ENCODE data around the gene NRF1.

The NRF1 gene

DNA sequence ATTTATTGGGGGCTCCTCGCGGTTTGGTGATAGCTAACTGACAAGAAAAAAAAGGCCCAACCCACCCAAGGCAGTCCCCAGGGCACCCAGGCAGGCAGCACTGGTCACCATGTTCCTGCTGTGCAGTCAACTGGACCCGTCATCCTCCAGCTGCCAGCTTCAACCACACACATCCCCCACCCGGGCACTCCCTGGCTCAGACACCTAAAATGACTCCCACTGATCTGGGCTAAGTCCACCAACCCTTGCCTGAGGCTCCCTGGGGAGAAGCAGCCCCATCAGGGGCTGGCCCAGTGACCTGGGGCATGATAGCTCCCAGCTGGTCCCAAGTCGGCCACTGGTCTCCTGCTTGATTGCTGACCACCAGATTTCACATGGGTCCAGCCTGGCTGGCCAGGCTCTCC lies 161.8 kb downstream of the NRF1 start:
- no peak for DNase-seq

DNA sequence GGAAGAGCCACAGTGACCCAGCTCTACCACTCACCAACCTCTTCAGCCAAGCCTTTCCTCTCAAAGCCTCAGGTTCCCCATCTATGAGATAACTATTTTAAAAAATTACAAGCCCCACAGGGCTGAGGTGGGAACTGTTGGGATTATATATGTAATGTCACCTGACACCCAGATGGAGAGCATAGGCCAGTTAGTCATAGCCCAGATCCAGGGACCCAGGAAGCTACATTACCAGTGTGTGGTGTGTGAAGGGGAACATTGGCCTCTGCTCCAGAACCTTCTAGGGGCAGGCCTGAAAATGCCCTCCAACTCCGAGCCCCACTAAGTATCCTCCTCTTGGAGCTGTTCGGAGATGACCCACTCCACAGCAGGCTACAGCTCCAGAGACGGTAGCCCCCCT lies 162.4 kb downstream of the NRF1 start:
- DNase-seq = no peak

DNA sequence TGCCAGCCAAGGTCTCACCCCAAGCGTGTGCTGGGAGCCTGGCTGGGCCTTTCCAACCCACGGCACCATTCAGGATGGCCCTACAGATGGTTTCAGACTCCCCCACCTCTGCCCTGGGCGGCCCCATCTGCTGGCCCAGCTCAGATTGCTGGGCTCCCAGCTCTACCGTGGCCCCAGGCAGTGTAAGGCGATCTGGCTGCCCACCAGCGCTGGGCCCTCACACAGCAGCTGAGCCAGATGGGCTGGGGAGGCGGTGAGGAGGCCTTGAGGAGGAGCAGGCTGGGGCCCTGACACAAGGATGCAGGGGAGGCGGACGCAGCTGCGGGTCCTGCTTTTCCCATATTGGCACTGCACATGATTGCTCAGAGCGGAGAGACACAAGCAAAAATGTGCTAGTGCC lies 162.8 kb downstream of the NRF1 start:
- no peak for DNase-seq

DNA sequence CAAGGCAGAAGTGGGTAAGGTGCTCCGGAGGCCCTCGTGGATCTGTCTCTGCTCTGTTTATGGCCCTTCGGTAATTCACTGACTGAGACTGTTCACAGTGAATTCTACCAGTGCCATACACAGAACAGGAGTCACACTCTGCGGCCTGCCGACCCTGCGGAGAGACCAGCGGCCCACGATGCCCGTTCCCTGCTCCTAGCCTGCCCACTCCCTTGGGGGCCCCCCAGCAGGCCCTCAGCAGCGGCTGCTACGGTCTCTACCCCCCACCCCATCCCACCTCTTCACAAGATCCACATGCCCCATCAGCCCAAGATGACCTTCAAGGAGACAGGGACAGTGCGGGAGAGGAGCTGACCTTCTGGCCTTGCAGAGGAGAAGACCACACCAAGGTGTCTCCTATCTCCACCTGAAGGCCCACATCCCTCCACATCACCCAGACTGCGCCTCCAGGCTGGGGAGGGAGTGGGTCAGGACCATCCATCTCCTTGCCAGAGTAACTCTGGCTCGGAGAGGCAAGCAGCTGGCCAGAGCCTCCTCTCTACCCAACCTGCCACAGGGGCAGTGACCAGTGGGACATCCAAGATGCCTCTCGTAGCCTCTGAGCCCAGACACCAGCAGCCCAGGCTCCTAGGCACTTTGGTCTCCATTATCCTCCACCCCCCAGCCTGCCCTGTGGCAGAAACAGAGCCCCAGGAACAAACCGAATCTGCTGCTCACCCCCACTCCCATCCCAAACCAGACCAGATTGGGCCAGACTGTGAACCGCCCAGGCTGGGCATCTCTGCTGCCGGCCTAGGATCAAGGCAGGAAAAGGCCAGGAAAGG lies 163.6 kb downstream of the NRF1 start:
- DNase-seq = no peak

DNA sequence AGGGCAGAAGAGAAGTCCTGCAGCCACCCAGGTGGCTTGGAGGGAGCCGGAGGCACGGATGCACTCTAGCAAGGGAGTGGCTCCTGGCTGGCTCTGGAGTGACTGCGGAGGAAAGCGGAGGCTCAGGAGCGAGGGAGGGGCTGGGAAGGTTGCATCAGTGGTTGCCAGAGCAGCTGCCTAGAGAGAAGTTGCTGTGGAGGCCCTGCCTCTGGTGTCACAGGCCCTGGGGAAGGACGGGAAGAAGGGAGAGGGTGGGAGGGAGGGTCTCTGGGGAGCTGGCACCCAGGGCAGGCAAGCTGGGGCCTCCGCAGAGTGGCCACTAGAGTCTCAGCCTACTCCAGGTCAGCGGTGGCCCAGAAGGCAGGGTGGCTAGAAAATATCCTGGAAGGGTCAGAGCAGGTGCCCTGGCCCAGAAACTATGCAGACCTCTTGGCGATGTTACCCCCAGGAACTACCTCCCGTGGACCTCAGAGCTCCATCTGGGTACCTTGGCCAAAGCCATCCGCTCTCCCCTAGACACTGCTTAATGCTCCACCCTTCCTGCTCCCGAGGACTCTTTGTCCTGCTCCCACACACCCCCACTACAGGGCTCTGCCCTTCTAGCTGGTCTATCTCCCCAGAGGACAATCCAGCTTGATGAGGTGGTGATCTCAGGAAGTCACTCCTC lies 164.3 kb downstream of the NRF1 start:
- no peak for DNase-seq

DNA sequence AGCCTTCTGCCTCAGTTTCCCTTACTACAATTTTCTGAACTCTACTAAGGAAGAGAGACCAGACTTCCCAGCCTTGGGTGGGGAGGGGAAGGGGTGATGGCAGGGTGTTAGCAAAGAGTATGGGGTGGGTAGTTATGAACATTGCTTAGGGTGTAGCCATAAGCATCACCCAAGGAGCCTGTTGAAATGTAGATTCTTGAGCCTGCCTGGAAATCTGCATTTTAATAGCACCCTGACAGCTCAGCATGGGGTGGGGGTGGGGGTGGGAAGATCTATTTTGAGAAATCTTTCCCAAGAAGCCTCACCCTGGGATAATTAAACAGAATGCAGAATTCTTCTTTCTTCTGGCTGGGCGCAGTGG lies 164.8 kb downstream of the NRF1 start:
- DNase-seq = no peak

DNA sequence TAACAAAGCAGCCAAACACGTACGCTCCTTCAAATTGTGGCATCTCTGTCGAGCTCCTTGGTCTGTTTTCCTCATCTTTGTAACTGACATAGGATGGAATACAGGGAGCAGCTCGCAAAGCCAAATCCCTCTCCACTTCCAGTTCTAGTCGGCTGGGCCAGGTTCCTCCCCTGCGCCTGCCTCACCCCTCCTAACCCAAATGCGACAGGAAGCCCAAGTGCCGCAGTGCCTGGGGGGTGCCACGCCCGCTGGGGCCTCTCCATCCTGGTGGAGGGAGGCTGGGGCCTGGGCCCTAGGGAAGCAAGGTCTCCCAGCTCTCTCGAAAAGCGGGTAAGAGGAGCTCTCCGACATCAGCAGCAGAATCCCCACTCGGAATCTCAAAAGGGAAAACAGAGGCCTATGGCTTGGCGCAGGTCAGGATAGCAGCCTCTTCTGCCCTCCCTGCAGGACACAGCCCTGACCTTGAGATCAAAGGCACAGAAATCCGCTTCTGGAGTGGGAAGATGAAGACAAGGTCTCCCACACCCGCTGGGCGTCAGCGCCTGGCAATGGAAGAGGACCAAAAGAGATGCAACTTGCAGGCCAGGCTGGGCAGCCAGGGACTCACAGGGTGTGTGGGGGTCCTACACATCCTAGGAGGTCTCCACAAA lies 165.8 kb downstream of the NRF1 start:
- no peak for DNase-seq

DNA sequence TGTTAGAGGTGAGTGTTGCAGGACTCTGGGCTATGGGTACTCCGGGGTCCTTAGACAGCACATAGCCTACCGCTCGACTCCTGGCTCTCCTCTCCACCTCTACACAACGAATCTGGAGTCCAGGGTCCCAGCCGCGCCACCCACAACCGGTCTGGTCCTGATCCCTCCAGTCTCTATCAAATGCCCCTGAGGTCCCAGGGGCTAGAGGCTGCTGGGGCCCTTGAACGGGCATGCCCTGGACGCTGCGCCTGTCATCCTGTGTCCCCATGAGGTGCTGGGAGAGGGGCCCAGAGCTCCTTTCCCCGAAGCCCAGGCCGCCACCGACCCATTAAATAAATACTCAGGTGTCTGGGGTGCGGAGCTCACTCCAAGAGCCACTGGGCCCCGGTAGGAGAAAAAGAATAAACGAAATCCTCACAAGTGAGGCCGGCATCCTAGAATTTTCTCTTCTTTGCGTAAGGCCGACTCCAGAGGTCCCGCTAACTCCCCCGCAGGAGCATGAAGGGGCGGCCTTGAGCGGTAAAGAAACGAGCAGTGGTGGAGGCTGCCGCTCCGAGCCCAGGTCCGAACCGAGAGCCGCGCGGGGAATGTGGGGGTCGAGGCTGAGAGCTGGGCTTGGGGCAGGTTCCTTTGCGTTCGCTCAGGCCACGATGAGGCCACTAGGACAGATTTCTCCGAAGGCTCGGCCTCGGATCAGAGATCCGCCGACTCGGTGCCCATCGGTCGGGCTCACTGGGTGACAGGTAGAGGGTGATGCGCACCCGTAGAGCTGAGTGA lies 166.7 kb downstream of the NRF1 start:
- DNase-seq = no peak

DNA sequence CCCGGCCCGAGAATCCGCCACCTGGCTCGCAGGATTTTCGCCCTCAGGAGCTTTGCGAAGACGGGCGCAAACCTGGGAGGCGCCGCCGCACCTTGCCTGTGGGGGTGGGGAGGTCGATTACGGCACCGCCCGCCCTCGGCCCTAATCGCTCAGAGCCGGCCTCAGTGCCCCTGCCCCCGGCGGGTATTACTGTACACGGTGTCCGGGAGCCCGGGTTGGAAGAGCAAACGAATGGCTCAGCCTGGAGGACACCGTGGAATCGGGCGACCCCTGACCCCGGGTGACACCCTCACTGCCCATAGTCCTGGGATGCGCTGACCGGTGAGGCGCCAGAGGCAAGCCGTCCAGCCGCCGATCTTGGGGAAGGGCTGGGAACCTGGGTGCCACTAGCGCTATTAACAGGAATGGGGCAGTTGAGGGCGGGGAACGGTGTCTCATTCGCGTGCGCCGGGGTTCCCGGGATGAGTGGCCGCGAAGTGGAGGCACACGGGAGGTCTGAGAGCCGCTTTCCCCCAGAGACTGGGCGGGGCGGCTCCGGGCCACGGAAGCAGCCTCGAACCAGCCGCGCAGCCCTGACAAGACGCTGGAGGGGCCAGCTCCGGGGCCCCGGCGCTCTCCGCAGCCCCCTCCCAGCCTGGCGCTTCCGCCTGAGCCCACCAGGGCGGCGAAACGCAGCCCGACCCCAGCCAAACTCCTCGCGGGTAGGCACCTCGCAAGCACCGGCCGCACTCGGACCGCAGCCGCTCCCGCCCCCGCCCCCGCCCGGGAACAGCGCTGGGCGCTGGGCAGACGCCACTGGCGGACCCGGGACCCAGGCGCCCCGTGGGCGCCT lies 167.5 kb downstream of the NRF1 start:
- DNase-seq = no peak

DNA sequence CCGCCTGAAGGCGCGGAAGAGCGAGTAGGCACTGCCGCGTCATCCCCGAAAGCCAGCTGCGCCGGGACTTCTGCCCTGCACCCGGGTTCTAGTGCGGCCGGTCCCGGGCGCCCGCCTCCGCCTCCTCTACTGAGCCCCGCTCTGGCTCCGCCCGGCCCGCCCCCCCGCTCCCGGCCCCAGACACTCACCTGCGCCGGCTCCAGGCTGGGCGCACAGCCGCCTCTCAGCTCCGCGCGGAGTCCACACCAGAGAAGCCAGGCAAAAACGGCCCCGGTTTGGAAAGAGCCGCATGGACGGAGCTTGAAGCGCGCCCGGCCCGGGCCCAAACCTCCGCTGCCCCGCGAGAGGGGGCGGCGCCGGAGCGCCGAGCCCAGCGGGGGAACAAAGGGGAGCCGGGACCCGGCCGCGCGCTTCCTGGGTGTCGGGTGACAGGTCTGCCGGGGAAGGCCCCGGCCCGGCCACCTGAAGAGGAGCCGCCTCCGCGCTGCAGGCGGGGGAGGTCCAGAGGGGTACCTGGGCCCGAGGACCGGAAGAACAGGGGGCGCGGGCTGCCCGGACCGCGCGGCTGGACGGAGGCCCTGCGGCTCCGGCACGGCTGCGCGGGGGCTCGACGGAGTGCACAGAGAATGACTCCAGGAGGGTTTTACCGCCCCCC lies 168.2 kb downstream of the NRF1 start:
- no peak for DNase-seq

DNA sequence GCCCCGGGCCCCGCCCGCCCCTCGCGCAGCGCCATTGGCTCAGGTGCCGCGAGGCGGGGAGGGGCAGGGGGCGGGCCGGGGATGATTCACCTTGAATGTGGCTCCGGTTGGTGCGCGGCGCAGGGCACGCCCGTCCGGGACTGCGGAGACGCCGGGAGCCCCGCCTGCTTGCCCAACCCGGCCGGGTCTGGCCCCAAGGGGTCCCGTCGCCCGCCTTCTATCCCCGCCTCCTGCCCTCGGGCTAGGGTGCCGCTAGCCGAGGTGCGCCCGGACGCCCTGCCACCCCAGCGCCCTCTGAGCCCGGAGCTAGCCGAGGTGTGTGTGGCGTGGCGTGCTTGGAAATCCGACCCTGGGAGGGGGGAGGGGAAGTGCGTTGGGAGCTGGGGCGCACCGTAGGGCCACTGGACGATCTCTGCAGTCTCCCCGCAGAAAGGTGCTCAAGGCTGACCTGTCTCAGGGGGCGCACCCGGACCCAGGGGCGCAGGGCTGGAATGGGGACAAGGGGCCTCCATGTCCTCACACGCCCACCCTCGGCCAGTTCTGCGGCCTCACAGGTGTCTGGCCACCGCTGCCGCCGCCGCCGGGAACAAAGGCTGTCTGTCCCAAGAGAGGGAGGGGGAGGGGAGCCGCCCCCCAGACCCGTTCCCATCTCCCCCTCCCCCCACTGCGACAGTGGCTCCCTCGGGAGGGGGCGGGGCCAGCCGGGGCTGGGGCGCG lies 168.9 kb downstream of the NRF1 start:
- peak; percentile 52 for DNase-seq

DNA sequence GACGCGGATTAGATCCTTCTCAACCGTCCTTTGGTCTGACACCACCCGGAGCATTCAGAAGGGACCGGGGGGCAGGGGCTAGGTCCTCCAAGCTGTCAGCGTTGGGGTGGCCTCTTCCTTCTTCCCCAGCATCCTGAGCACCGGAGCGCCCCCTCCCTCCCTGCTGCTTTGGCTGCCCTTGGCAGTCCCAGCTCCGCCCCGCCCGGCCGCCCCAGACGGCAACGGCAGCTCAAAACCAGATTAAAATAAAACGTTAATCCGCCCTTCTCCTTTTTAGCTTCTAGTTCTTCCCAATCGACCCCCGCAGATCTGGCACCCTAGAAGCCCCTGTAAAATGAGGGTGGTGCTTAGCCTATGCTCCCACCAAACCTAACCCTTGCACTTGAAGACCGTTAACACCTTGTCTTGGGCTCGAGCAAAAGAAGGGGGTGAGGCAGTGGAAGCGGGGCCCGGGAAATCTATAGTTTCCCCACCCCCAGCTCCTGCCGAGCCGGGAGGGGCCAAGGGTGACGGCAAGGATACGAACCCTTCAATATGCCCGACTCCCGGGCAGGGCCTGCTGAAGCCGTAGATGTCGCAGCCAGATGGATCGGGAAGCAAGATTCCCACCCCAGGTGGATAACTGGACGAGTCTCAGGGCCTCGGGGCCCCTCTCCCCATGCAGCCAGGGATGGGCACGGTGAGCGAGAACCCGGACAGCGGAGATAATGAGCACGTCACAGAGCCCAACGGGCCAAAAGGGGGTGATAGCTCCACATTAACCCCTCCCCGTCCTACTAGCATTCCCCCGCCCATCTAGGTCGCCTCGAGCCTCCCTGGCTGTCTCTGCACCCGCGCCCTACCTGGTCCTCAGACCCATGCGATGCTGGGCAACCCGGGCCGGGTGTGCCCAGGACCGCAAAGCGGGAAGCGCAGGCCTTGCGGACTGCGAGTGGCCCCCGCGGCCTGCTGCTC lies 169.7 kb downstream of the NRF1 start:
- DNase-seq = no peak

DNA sequence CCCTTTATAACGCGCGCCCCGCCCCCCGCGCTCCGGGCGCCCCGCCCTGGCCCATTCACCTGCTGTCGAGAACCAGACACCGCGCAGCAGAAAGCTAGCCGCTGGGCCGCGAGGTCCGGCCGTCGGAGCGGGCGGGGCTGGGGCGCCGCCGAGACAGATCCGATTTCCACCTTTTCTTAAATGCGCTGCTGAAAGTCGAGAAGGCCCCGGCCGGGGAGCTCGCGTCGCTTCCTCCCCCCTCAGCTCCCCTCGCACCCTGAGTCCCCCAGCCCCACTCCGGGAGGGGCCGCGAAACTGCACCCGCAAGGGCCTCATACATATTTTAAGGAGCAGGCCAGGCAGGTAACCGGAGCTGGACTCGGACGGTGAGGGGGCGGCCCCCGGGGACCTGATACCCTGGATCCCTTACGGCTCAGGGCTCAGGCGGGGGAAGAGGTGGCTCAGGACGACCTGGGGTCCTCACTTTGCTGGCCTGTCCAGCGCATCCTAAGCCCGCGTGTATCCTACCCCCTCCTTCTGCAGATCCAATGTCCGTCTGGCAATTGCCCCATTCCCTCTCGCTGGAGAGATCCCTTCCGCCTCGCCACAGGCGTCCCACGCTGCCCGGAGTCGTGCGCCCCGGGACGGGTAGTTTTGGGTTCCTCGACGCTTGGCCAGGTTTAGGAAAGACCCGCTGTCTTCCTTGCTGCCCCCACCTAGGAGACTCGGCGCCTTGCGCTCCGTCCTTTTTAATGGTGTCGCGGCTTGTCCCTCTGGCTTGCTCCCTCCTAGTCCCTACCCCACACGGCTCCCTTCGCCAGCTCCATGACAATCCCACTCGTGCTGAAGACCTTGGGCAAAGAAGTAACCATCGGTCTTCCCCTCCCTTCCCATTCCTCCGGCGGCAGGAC lies 170.7 kb downstream of the NRF1 start:
- DNase-seq = no peak

DNA sequence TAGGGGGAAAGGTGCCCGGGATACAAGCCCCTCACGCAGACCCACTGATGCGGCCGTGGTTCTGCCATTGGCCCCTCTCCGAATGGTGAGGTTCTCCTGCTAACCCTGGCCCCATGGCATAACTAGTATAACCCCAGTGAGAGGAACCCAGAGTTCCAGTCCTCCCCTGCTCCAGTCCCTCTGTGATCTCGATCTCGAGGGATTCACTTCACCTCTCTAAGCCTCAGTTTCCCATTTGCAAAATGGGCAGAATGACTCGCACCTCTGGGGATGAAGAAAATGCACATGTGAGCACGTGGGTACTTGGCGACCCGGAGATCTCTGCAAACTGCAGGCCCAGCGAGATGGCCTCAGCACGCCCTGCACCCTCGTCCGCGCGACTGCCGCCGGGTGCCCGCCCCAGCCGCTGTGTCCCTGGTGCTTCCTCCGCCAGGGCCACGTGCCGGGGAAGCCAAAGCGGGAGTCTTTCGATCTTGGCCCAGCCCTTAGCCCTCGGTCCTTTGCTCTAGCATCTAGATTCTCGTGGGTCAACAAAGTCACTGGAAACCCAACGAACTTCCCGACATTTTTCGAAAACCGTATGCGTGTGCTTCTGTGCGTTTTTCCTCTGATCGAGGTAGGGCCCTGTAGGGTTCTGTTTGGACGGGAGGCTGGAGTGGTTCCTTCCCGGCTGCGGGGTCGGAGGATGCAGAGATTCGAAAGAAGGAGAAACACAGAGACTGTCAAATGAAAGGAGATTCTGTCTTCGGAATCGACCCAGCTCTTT lies 171.5 kb downstream of the NRF1 start:
- DNase-seq = no peak

DNA sequence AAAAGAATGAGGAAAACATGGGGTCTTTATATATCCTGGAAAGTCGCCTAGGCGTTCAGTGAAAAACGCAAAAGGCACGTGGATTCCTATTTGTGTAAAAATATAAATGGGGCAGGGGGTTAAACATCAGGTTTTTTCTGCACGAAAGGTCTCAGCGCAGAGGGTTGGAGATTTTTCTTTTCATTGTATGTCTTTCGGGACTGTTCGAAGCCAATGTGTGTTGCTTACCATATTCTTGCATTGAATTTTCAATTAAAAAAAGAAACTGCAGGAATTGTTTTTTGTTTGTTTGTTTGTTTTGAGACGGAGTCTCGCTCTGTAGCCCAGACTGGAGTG lies 172.0 kb downstream of the NRF1 start:
- no peak for DNase-seq

DNA sequence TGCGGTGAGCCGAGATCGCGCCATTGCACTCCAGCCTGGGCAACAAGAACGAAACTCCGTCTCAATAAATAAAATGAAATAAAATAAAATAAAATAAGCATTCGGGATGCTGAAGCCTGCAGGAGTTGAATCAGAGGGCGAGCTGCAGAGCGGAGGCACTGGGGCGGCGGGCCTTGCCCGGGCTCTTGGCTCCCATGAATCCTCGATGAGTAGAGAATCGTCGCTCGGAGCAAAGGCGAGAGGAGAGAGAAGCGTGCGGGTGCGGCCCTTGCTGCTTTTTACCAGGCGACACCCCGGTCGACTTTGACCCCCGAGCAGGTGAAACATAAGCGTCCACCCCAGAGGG lies 172.9 kb downstream of the NRF1 start:
- DNase-seq = no peak

DNA sequence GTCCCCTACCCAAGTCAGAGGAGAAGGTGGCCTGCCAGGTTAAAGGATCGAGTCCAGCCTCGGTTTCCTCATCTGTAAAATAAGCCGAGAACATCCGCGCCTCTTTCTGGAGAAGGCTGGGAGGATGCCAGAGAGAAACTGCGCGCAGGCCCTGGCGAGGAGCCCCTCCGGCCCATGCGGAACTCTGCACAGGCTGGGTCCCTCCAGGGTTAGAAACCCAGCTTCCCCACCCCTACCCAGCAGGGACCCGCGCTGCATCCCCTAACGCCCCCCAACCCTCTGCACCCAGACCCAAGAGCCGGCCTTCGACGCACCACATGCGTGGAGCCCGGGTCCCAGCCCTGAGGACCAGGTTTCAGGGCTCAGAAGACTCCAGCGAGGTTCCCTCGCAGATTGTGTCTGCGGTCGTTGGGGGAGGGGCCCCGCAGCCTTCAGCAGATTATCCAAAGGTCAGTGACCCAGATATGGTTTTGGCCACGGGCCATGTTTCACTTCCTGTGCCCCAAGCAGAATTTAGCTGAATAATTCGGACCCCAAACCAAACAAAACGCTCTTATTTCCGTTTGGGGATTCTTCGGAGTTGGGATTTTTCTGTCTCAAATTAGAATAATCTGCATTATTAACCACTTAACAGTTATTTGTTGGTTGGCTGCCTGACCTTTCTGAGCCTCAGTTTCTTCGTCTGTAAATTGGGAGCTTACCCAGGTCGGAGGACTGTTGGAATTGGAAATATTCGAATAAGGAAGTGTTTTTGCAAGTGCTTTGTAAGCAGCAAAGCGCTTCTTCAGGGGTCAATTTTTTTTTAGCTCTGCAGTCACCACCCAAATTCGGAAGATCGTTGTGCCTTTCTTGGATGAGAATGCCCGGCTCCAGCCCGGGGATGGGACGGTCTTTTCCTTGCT lies 173.5 kb downstream of the NRF1 start:
- DNase-seq = no peak
